Aorta (tissue), 5 donors: ENCODE results near the gene TPSG1. TPM values are rescaled to one million over a fixed set of nuclear protein-coding genes. Genes with fewer than 3 reads are reported as not detected.

Source experiments
- ATAC-seq: fragments of 200-7000 bp; cut with Tn5 transposase; one replicate; pipeline ENCODE4 v1.9.1; 2022; ENCODE audit warnings: moderate library complexity; ENCODE audit not compliant: low FRiP score
- DNase-seq, 2 donors: peaks; one replicate each; pipeline ENCODE4 v3.0.0-alpha.2; 2020
- H3K27ac ChIP-seq, 2 donors: one replicate each; pipeline ENCODE4 v1.5.1; 2013; ENCODE audit warnings: low read length in 2 of 2, mild to moderate bottlenecking in 2 of 2, moderate library complexity in 2 of 2, control low read depth in 1 of 2, inconsistent platforms in 1 of 2, low read depth in 1 of 2
- H3K27me3 ChIP-seq, 2 donors: one replicate each; pipeline ENCODE4 v1.6.1; 2013; ENCODE audit warnings: control low read depth in 1 of 2, low read length in 1 of 2, mild to moderate bottlenecking in 1 of 2, moderate library complexity in 1 of 2; ENCODE audit not compliant: insufficient read depth in 2 of 2, control insufficient read depth in 1 of 2
- H3K36me3 ChIP-seq, 2 donors: one replicate each; pipeline ENCODE4 v1.6.1; 2013; ENCODE audit warnings: control low read depth in 1 of 2, low read length in 1 of 2, mild to moderate bottlenecking in 1 of 2; ENCODE audit not compliant: insufficient read depth in 2 of 2, control insufficient read depth in 1 of 2
- H3K4me1 ChIP-seq, 2 donors: one replicate each; pipeline ENCODE4 v1.6.1; 2013; ENCODE audit warnings: low read length in 2 of 2, control low read depth in 1 of 2, mild to moderate bottlenecking in 1 of 2, moderate library complexity in 1 of 2; ENCODE audit not compliant: insufficient read depth in 2 of 2, control insufficient read depth in 1 of 2
- H3K4me3 ChIP-seq, 2 donors: one replicate each; pipeline ENCODE4 v1.5.1; 2013; ENCODE audit warnings: low read length in 2 of 2, control low read depth in 1 of 2, mild to moderate bottlenecking in 1 of 2
- H3K9me3 ChIP-seq: one replicate; pipeline ENCODE4 v1.6.1; 2013; ENCODE audit warnings: mild to moderate bottlenecking, low read length; ENCODE audit not compliant: control insufficient read depth
- WGBS, 2 donors: extraction: QIAGEN DNeasy Blood & Tissue Kit; methylation state at CpG; one replicate each; pipeline ENCODE4 v1.1.7; 2013; 5-methylcytosine and 5-hydroxymethylcytosine counted together
- intact Hi-C, 2 donors: fragments of 100-400 bp; cut with DNase I; formaldehyde crosslinking; loops; one replicate each; pipeline versions ENCODE4 v1.14.2 to v1.15.0; 2022
- polyA plus RNA-seq, 2 donors: library from polyadenylated mRNA; stranded (reverse); fragments of 200-250 nt; gene quantifications; one replicate each; pipeline ENCODE4 v1.2.3, GENCODE V29; 2013
- total RNA-seq, 2 donors: library from RNA; stranded (reverse); fragmentation: NEBNext Ultra II Directional; extraction: Animal tissue kit (Norgen Biotek cat#: 25700); gene quantifications; one replicate each; pipeline ENCODE4 v1.2.1, GENCODE V29; 2021
- donor health status: healthy with polysubstance abuse.
- donor health status: Bipolar disorder and iron deficiency.
- donor health status: DM: no; HTN: no; CAD: no.
- donor health status: DM: no; HTN: no; CAD: no.
- donor health status: DM: yes; HTN: yes; CAD: no.

TPSG1 gene
- total and polyA plus RNA-seq, 4 donors, result 0.81 to 4.6 TPM; not detected in 2

DNA sequence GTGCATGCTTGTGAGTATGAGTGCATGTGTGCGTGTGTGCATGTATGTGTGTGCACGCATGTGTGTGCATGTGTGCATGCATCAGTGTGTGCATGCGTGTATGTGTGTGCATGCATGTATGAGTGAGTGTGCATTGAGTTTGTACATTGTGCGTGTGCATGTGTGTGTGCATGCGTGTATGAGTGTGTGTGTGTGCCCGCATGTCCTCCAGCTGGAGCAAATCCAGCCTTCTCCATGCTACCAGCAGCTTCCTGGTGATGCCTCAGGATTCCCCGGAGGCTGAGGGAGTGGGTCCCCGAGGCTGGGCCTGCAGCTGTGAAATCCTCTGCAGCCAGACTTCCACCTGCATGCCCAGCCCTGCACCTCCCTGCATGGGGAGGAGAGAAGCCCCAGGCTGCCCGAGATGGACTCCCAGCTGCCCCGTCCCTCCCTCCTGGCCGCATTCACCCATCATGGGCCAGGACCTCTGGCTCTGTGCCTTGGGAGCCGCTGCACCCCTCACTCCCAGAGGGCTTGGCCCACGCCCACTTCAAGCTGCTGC, 40.1 kb upstream of the TPSG1 start:
- Histone ChIP-seq H3K4me3 (no peak overlapping the region), H3K4me1 (no peaks in the 10 kb centered on the region), H3K27me3 (no peaks in the 10 kb centered on the region), H3K36me3 (no peaks in the 10 kb centered on the region), H3K27ac (no peak overlapping the region), H3K9me3 (no peaks in the 10 kb centered on the region)
- WGBS, 2 donors, result 75 to 82% methylated on average over 13 of the region's 13 CpGs
- DNase-seq (no peak), ATAC-seq (no peak)
- intact Hi-C loops, result loop anchor here in 1 of 2 donors (10.0 kb wide), 1 partner anchor 50 kb away; no protein-coding TSS in a partner anchor

GRCh38 chr16:1264345-1265089, 39.4 kb upstream of the TPSG1 start:
- no peak overlapping the region for H3K4me3 ChIP-seq
- WGBS, 2 donors, result 95 to 96% methylated on average over 16 of the region's 16 CpGs

DNA sequence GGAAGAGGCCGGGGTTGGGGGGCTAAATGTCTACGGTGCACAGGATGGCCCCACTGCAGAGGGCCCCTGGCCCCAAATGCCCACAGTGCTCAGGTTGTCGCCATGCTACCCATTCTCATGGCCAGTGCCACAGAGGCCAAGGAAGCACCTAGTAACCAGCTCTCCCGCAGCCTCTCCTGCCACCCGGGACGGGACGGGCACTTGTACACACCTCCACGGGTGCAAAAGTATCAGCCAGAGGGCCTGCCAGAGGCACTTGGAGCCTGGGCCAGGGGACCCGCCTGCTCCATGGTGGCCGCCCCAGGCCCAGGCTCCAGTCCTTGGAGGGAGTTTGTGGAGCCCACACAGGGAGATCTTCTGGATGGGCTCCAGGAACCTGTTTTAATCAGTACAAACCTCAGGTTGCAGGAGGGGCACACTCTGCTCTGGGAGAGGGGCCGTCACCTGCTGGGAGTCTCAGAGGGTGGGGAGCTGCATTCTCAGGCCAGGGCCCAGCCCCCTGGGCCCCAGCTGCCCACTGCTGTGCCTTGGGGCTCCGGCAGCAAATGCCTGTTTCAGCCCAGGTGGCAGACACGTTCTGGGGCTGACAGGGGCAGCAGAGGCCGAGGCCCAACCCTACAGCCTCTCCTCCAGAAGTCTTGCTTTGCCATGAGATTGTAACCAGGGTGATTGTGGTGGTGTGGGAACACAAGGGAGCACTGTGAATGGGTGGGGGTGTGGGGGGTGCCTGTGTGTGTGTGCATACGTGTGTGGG, 38.7 kb upstream of the TPSG1 start:
- 60 to 65% methylated on average over 15 of the region's 15 CpGs for WGBS, 2 donors
- H3K9me3 ChIP-seq, result no peaks in the 10 kb centered on the region
- intact Hi-C loops, result loop anchor here in 1 of 2 donors (10.0 kb wide), 1 partner anchor 49 kb away; no protein-coding TSS in a partner anchor
- ATAC-seq (no peak), DNase-seq (no peak)
- H3K36me3 ChIP-seq, result no peaks in the 10 kb centered on the region
- H3K4me3 ChIP-seq, result no peak overlapping the region
- no peaks in the 10 kb centered on the region for H3K4me1 ChIP-seq
- H3K27ac ChIP-seq, result no peak overlapping the region
- no peaks in the 10 kb centered on the region for H3K27me3 ChIP-seq

More at GRCh38 chr16:1264345-1265089, 39.4 kb upstream of the TPSG1 start:
- ATAC-seq (no peak), DNase-seq (no peak)
- Histone ChIP-seq H3K36me3 (no peaks in the 10 kb centered on the region), H3K9me3 (no peaks in the 10 kb centered on the region), H3K27ac (no peak overlapping the region), H3K27me3 (no peaks in the 10 kb centered on the region), H3K4me1 (no peaks in the 10 kb centered on the region)
- intact Hi-C loops, result loop anchor here in 1 of 2 donors (10.0 kb wide), 1 partner anchor 50 kb away; no protein-coding TSS in a partner anchor

DNA sequence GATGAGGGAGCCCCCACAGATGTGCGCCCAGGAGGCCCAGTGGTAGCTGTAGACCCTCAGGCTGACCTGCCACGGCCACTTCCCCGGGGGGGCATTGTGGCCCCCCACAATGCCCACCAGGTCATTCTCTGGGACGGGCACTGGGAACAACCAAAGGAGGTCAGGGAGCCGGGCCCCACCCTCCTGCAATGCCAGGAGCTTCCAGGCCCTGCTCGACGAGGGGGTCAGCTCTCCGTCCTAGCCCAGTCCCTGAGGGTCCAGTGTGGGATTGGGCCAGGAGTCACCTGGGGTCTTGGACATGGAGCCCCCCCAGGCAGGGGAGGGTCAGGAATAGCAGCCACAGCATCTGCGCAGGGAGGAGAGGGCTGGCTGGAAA, 37.8 kb upstream of the TPSG1 start:
- WGBS, 2 donors, result 80 to 81% methylated on average over 8 to 9 of the region's 9 CpGs
- no peaks in the 10 kb centered on the region for H3K27me3 ChIP-seq
- intact Hi-C loops, result loop anchor here in 1 of 2 donors (10.0 kb wide), 1 partner anchor 48 kb away; no protein-coding TSS in a partner anchor

GRCh38 chr16:1262210-1262845, 37.3 kb upstream of the TPSG1 start:
- DNase-seq (no peak), ATAC-seq (no peak)
- Histone ChIP-seq H3K27me3 (no peaks in the 10 kb centered on the region), H3K36me3 (no peaks in the 10 kb centered on the region), H3K4me1 (no peaks in the 10 kb centered on the region), H3K9me3 (no peaks in the 10 kb centered on the region), H3K4me3 (no peak overlapping the region), H3K27ac (no peak overlapping the region)
- intact Hi-C loops, result loop anchor here in 1 of 2 donors (10.0 kb wide), 1 partner anchor 48 kb away; no protein-coding TSS in a partner anchor
- 75 to 78% methylated on average over 32 of the region's 32 CpGs for WGBS, 2 donors

More for the DNA sequence above, 37.8 kb upstream of the TPSG1 start:
- Histone ChIP-seq H3K36me3 (no peaks in the 10 kb centered on the region), H3K4me3 (no peak overlapping the region), H3K27ac (no peak overlapping the region), H3K9me3 (no peaks in the 10 kb centered on the region), H3K4me1 (no peaks in the 10 kb centered on the region)
- DNase-seq (no peak), ATAC-seq (no peak)

DNA sequence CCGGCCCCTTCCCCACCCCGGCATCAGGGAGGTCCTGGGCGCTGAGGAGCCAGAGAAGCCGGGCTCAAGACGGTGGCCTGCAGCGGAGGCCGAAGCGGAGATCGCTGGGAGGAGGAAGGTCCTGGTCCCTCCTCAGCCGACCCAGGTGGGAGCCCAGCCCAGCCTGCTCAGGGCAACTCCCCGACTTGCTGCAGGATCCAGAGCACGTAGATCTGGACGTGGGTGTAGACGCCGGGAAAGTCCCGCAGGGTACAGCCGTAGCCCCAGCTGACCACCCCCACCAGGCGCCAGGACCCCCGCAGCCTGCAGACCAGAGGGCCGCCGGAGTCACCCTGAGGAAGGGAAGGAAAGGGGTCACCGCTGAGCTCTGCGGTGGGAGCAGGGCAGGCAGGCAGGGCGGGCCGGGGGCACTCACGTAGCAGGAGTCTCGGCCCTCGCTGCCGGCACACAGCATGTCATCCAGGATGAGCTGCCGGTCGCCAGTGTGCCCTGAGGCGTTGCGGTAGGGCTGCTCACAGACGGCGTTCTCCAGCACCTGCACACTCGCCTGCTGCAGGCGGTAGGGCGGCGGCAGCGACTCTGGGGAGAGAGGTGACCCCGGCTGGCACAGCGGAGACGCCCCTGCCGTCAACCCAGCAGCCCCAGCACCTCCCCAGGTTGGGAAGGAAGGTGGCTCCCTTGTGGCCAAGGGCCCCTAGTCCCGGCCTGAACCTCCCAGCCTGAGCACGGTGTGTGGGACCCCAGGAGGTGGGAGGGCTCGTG, 36.2 kb upstream of the TPSG1 start:
- DNase-seq (no peak), ATAC-seq (no peak)
- Histone ChIP-seq H3K4me3 (no peak overlapping the region), H3K27ac (no peak overlapping the region), H3K4me1 (no peaks in the 10 kb centered on the region), H3K36me3 (no peaks in the 10 kb centered on the region), H3K9me3 (no peaks in the 10 kb centered on the region), H3K27me3 (no peaks in the 10 kb centered on the region)
- intact Hi-C loops, result loop anchor here in 1 of 2 donors (10.0 kb wide), 1 partner anchor 47 kb away; no protein-coding TSS in a partner anchor
- WGBS, 2 donors, result 10 to 12% methylated on average over 47 of the region's 47 CpGs

DNA sequence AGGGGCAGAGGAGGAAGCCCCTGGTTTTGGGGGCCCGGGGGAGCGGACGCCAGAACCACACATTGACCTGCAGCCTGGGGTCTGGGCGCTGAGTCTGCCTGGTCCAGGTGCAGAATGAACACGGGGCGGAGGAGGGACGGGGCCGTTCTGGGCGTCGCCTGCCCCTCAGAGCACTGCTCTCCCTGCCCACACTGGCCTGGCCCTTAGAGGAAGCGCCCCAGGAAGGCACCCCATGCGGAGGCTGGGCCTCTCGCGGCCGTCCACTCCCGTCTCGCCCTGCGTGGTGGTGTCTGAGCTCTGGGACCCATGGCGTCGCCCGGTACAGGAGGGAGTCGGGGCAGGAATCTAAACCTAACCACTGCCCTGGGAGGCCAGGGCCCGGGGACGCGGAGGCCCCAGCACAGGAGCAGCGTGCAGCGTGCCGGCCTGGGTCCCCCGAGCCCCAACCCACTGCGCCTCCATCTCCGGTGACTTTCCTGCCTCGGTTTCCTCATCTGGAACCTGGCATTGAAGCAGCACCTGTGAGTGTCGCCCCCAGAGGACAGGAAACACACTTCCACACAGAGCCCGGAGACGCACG, 35.1 kb upstream of the TPSG1 start:
- Histone ChIP-seq H3K36me3 (no peaks in the 10 kb centered on the region), H3K9me3 (no peaks in the 10 kb centered on the region), H3K27me3 (no peaks in the 10 kb centered on the region), H3K27ac (no peak overlapping the region), H3K4me3 (no peak overlapping the region), H3K4me1 (no peaks in the 10 kb centered on the region)
- intact Hi-C loops, result loop anchor here in 1 of 2 donors (10.0 kb wide), 1 partner anchor 45 kb away; no protein-coding TSS in a partner anchor
- 67 to 71% methylated on average over 34 to 36 of the region's 36 CpGs for WGBS, 2 donors
- ATAC-seq (no peak), DNase-seq (no peak)
